SK-N-SH (cell line): ENCODE results near the gene JKAMP. TPM values are rescaled to one million over a fixed set of nuclear protein-coding genes. Genes with fewer than 3 reads are reported as not detected.

Experiments
- CTCF ChIA-PET: fragments of 300-600, 350-600 bp; formaldehyde crosslinking; extraction: SDS; loops from one replicate; lab custom pipeline; 2021; lab: Yijun Ruan, JAX
- POLR2A ChIA-PET: fragments of 350-600 bp; sonication (Branson Sonifier 250); formaldehyde crosslinking; extraction: SDS; loops from one replicate; lab custom pipeline; 2020; ENCODE audit warnings: antibody characterized with exemption, inconsistent platforms; lab: Yijun Ruan, JAX
- DNase-seq: peaks from one replicate; pipeline ENCODE4 v3.0.0; 2012
- H2AFZ ChIP-seq: fragments of 200-600 bp; sonication (generic); 2 replicates; pipeline ENCODE4 v1.8.1; 2016; ENCODE audit warnings: antibody characterized with exemption, mild to moderate bottlenecking, low read depth
- H3F3A ChIP-seq: fragments of 200-600 bp; sonication (generic); replicated peaks from 2 replicates; pipeline ENCODE3; 2016; ENCODE audit warnings: antibody characterized with exemption, mild to moderate bottlenecking; ENCODE audit not compliant: insufficient read depth
- H3K27ac ChIP-seq, 2 experiments: fragments of 200-500 bp in 1 of 2; fragments of 200-600 bp in 1 of 2; sonication (Bioruptor generic) in 1 of 2; sonication (generic), shearing (Covaris generic) in 1 of 2; 2 replicates each; pipeline versions ENCODE4 v1.5.1 to v1.6.1; 2014 to 2016; ENCODE audit warnings: low read depth in 2 of 2, inconsistent platforms in 1 of 2, low read length in 1 of 2, mild to moderate bottlenecking in 1 of 2, mixed read lengths in 1 of 2
- H3K27me3 ChIP-seq: fragments of 200-600 bp; sonication (generic), shearing (Covaris generic); 2 replicates; pipeline ENCODE4 v1.6.1; 2016; ENCODE audit warnings: mixed run types; ENCODE audit not compliant: insufficient read depth
- H3K36me3 ChIP-seq, 2 experiments: fragments of 200-500 bp in 1 of 2; fragments of 200-600 bp in 1 of 2; sonication (Bioruptor generic) in 1 of 2; sonication (generic) in 1 of 2; replicated peaks in 1 of 2; 2 replicates each; pipeline versions ENCODE3 to v1.5.1; 2014 to 2016; ENCODE audit warnings: low read length in 1 of 2, mild to moderate bottlenecking in 1 of 2; ENCODE audit not compliant: insufficient read depth in 2 of 2, control insufficient read depth in 1 of 2
- H3K4me1 ChIP-seq, 2 experiments: fragments of 200-500 bp in 1 of 2; fragments of 200-600 bp in 1 of 2; sonication (Bioruptor generic) in 1 of 2; sonication (generic), shearing (Covaris generic) in 1 of 2; 2 replicates each; pipeline versions ENCODE4 v1.5.1 to v1.6.1; 2014 to 2016; ENCODE audit warnings: low read depth in 1 of 2, low read length in 1 of 2, mixed run types in 1 of 2; ENCODE audit not compliant: insufficient read depth in 2 of 2, control insufficient read depth in 1 of 2
- H3K4me2 ChIP-seq: fragments of 200-600 bp; sonication (generic), shearing (Covaris generic); 2 replicates; pipeline ENCODE4 v1.6.1; 2017; ENCODE audit warnings: mixed run types
- H3K4me3 ChIP-seq, 2 experiments: fragments of 200-500 bp in 1 of 2; fragments of 200-600 bp in 1 of 2; sonication (Bioruptor generic) in 1 of 2; sonication (generic), shearing (Covaris generic) in 1 of 2; 2 replicates each; pipeline versions ENCODE4 v1.5.1 to v1.8.1; 2014 to 2016; ENCODE audit warnings: low read depth in 2 of 2, inconsistent platforms in 1 of 2, low read length in 1 of 2, mild to moderate bottlenecking in 1 of 2, mixed read lengths in 1 of 2, moderate library complexity in 1 of 2
- H3K79me2 ChIP-seq: fragments of 200-600 bp; sonication (generic); 2 replicates; pipeline ENCODE4 v1.8.1; 2017; ENCODE audit warnings: mild to moderate bottlenecking; ENCODE audit not compliant: insufficient read depth
- H3K9ac ChIP-seq: fragments of 200-600 bp; sonication (generic); 2 replicates; pipeline ENCODE4 v1.6.1; 2017; ENCODE audit warnings: mixed run types
- H3K9me2 ChIP-seq: fragments of 200-600 bp; sonication (generic); 2 replicates; pipeline ENCODE4 v1.6.1; 2017; ENCODE audit warnings: mixed run types
- H3K9me3 ChIP-seq: fragments of 200-600 bp; sonication (generic); 2 replicates; pipeline ENCODE4 v1.6.1; 2017; ENCODE audit warnings: mixed run types, mild to moderate bottlenecking, moderate library complexity
- H4K20me1 ChIP-seq: fragments of 200-600 bp; sonication (generic); 2 replicates; pipeline ENCODE4 v1.6.1; 2017; ENCODE audit warnings: mild to moderate bottlenecking, mixed run types; ENCODE audit not compliant: insufficient read depth
- CHD2 ChIP-seq: fragments of 150-350 bp; IDR thresholded peaks from 2 replicates; pipeline ENCODE4 v1.6.1; 2018; ENCODE audit warnings: low read length; ENCODE audit not compliant: partially characterized antibody
- ELF1 ChIP-seq: IDR thresholded peaks from 2 replicates; pipeline ENCODE4 v1.4.0; 2012
- FOXM1 ChIP-seq: IDR thresholded peaks from 2 replicates; pipeline ENCODE4 v1.4.0; 2012; ENCODE audit warnings: low read depth, mild to moderate bottlenecking
- NFIC ChIP-seq: IDR thresholded peaks from 2 replicates; pipeline ENCODE4 v1.4.0; 2012; ENCODE audit warnings: borderline replicate concordance
- SIN3A ChIP-seq: IDR thresholded peaks from 2 replicates; pipeline ENCODE4 v1.6.1; 2012; ENCODE audit warnings: low read depth, mild to moderate bottlenecking, low read length, moderate library complexity, borderline replicate concordance
- SMC3 ChIP-seq: IDR thresholded peaks from 2 replicates; pipeline ENCODE4 v1.6.1; 2012; ENCODE audit warnings: low read depth, low read length, improper control_type of control experiment
- TAF1 ChIP-seq: IDR thresholded peaks from 2 replicates; pipeline ENCODE4 v1.6.1; 2012; ENCODE audit warnings: low read depth, mild to moderate bottlenecking, low read length, moderate library complexity, borderline replicate concordance
- TCF12 ChIP-seq: IDR thresholded peaks from 2 replicates; pipeline ENCODE4 v1.4.0; 2012
- WGBS: methylation state at CpG from one replicate; pipeline ENCODE4 v1.1.6; 2017; ENCODE audit warnings: low lambda C conversion rate; 5-methylcytosine and 5-hydroxymethylcytosine counted together
- polyA plus RNA-seq, 3 experiments: library from polyadenylated mRNA; depleted of rRNA; stranded (reverse); fragments of >200 nt; gene quantifications; 2 replicates each; pipeline ENCODE4 v1.2.3, GENCODE V29; 2012
- TF ChIP-seq, protein P1 (sequence below): fragments of 150-350 bp; IDR thresholded peaks from 2 replicates; pipeline ENCODE4 v1.6.1; 2017; ENCODE audit warnings: antibody characterized with exemption, low read length, low read depth, borderline replicate concordance
- TF ChIP-seq, protein P2 (sequence below): IDR thresholded peaks from 2 replicates; pipeline ENCODE4; 2012
- TF ChIP-seq, protein P3 (sequence below): IDR thresholded peaks from 2 replicates; pipeline ENCODE4 v1.6.1; 2012; ENCODE audit warnings: mild to moderate bottlenecking, low read depth, low read length, moderate library complexity
- TF ChIP-seq, protein P4 (sequence below): IDR thresholded peaks from 2 replicates; pipeline ENCODE4 v1.4.0; 2012; ENCODE audit warnings: low read depth, borderline replicate concordance

JKAMP gene
- polyA plus RNA-seq, 1 of the 3 experiments (the other 2 are of a cell fraction) = 95.4 TPM

DNA sequence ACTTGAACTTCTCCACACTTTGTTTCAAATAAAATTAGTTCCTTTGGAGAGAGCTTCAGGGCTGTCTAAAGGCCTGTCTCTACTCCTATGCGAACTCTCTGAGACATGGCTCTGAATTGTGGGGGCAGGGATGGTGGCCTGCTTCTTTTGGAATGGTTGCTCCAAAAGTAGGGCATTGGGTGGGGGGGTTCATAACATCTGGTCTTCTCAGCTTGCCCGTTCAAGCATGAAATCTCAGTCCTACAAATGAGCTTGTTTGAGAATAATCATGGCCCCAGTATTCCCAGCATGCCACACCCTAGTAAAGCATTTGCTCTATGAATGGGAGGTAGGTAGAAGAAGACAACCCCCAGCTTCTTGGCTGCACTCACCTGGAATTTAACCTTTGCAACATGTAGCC lies 25.8 kb upstream of the JKAMP start (continued):
- TF ChIP-seq, protein P1, sequence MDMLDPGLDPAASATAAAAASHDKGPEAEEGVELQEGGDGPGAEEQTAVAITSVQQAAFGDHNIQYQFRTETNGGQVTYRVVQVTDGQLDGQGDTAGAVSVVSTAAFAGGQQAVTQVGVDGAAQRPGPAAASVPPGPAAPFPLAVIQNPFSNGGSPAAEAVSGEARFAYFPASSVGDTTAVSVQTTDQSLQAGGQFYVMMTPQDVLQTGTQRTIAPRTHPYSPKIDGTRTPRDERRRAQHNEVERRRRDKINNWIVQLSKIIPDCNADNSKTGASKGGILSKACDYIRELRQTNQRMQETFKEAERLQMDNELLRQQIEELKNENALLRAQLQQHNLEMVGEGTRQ = no peak
- TF ChIP-seq, all 33 proteins: peak for 0

DNA sequence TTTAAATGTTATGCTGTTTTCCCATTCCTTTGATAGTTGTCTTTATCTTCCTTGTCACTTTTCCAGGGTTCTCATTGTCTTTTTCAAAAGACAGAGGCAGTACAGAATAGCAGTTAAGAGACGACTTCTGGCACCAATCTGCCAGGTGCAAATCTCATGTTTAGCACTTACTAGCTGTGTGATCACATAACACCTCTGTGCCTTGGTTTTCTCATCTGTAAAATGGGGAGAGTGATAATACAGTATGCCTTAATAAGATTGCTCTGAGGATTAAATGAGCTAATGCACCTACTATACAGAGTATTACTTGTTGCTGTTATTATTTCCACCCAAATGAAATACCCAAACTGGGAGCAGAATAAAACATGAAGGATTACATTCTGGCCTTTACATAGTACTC lies 23.9 kb upstream of the JKAMP start:
- H3K79me2 ChIP-seq = peaks cover 18% of the 10 kb centered on the region
- H3K4me1 ChIP-seq = peaks cover 8 to 12% of the 10 kb centered on the region in 2 experiments; a peak in 3 of 4 replicates
- no peaks in the 10 kb centered on the region for H3K27me3 ChIP-seq
- no peak for TF ChIP-seq SMC3
- TF ChIP-seq, protein P2, sequence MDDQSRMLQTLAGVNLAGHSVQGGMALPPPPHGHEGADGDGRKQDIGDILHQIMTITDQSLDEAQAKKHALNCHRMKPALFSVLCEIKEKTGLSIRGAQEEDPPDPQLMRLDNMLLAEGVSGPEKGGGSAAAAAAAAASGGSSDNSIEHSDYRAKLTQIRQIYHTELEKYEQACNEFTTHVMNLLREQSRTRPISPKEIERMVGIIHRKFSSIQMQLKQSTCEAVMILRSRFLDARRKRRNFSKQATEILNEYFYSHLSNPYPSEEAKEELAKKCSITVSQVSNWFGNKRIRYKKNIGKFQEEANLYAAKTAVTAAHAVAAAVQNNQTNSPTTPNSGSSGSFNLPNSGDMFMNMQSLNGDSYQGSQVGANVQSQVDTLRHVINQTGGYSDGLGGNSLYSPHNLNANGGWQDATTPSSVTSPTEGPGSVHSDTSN = no peak
- TF ChIP-seq, protein P3, sequence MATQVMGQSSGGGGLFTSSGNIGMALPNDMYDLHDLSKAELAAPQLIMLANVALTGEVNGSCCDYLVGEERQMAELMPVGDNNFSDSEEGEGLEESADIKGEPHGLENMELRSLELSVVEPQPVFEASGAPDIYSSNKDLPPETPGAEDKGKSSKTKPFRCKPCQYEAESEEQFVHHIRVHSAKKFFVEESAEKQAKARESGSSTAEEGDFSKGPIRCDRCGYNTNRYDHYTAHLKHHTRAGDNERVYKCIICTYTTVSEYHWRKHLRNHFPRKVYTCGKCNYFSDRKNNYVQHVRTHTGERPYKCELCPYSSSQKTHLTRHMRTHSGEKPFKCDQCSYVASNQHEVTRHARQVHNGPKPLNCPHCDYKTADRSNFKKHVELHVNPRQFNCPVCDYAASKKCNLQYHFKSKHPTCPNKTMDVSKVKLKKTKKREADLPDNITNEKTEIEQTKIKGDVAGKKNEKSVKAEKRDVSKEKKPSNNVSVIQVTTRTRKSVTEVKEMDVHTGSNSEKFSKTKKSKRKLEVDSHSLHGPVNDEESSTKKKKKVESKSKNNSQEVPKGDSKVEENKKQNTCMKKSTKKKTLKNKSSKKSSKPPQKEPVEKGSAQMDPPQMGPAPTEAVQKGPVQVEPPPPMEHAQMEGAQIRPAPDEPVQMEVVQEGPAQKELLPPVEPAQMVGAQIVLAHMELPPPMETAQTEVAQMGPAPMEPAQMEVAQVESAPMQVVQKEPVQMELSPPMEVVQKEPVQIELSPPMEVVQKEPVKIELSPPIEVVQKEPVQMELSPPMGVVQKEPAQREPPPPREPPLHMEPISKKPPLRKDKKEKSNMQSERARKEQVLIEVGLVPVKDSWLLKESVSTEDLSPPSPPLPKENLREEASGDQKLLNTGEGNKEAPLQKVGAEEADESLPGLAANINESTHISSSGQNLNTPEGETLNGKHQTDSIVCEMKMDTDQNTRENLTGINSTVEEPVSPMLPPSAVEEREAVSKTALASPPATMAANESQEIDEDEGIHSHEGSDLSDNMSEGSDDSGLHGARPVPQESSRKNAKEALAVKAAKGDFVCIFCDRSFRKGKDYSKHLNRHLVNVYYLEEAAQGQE = no peak
- TF ChIP-seq TCF12 = no peak
- TF ChIP-seq ELF1 = no peak
- no peak for TF ChIP-seq CHD2
- TF ChIP-seq FOXM1 = no peak
- no peak overlapping the region for H2AFZ ChIP-seq
- H3K27ac ChIP-seq = no peak overlapping the region
- DNase-seq = no peak
- no peaks in the 10 kb centered on the region for H4K20me1 ChIP-seq
- H3K36me3 ChIP-seq = peaks cover 78 to 80% of the 10 kb centered on the region in 2 experiments
- H3K4me3 ChIP-seq = no peak overlapping the region
- CTCF ChIA-PET = interaction anchor here (0.7 to 1.4 kb wide), 4 partner anchors 17 to 332 kb away, joined by 3 to 5 read pairs (median 3); partner anchors contain the start of gene L3HYPDH
- no peak overlapping the region for H3K9ac ChIP-seq
- H3F3A ChIP-seq = peaks cover 24% of the 10 kb centered on the region
- no peak overlapping the region for H3K4me2 ChIP-seq
- 94% methylated on average over 1 of the region's 1 CpG for WGBS
- POLR2A ChIA-PET = no interaction called here
- H3K9me2 ChIP-seq = no peaks in the 10 kb centered on the region
- no peaks in the 10 kb centered on the region for H3K9me3 ChIP-seq

DNA sequence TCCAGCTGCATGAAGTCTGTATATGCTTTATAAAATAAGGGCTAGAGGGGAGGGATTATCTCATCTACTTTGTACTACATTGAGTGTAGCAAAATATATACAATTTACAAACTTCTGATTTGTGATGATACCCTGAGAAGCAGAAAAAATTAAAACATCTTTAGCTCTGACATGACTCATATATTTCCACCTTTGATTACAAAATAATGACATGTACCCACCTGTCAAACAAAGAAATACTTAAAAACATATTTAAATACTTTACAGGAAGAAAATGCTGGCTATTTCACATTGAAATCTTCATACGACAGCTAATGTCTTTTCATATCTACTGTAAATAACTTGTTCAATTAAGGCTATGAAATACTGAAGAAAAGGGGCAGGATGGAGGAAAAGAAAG lies 22.4 kb upstream of the JKAMP start:
- no peak overlapping the region for H3K27ac ChIP-seq
- H3K9me3 ChIP-seq = no peaks in the 10 kb centered on the region
- H4K20me1 ChIP-seq = no peaks in the 10 kb centered on the region
- TF ChIP-seq SIN3A (no peak), TAF1 (no peak), NFIC (no peak), SMC3 (no peak)
- TF ChIP-seq, protein P4, sequence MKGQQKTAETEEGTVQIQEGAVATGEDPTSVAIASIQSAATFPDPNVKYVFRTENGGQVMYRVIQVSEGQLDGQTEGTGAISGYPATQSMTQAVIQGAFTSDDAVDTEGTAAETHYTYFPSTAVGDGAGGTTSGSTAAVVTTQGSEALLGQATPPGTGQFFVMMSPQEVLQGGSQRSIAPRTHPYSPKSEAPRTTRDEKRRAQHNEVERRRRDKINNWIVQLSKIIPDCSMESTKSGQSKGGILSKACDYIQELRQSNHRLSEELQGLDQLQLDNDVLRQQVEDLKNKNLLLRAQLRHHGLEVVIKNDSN = no peak
- no peaks in the 10 kb centered on the region for H3K9me2 ChIP-seq
- no peak overlapping the region for H3K9ac ChIP-seq
- no peak overlapping the region for H2AFZ ChIP-seq
- DNase-seq = no peak
- ChIA-PET POLR2A (no interaction called here), CTCF (interaction anchor here (1.0 to 5.6 kb wide), 3 partner anchors 22 to 114 kb away, joined by 3 to 27 read pairs (median 4); partner anchors contain the start of genes JKAMP and L3HYPDH)
- no peaks in the 10 kb centered on the region for H3K27me3 ChIP-seq
- peaks cover 9 to 13% of the 10 kb centered on the region in 2 experiments; a peak in 3 of 4 replicates for H3K4me1 ChIP-seq
- 88% methylated on average over 1 of the region's 1 CpG for WGBS
- H3K4me3 ChIP-seq = no peak overlapping the region
- H3K4me2 ChIP-seq = no peak overlapping the region
- H3F3A ChIP-seq = peaks cover 24% of the 10 kb centered on the region
- H3K79me2 ChIP-seq = peaks cover 18% of the 10 kb centered on the region
- H3K36me3 ChIP-seq = peaks cover 64 to 68% of the 10 kb centered on the region in 2 experiments
